Peyer's patch (tissue), 4 donors: ENCODE data around the gene CD300E. TPM values are rescaled to one million over a fixed set of nuclear protein-coding genes. Genes with fewer than 3 reads are reported as not detected.

Experiments
- DNase-seq, 3 donors: peaks; one replicate each; pipeline ENCODE4 v3.0.0-alpha.2; 2017 to 2019
- H3K27ac ChIP-seq, 4 donors: fragments of 200-600 bp; sonication (generic); one replicate each; pipeline ENCODE4 v1.5.1; 2016 to 2019
- H3K27me3 ChIP-seq, 2 donors: fragments of 200-600 bp; sonication (generic); one replicate each; pipeline ENCODE4 v1.5.1; 2019
- H3K36me3 ChIP-seq, 3 donors: fragments of 200-600 bp; sonication (generic); one replicate each; pipeline ENCODE4 v1.5.1; 2016 to 2019
- H3K4me1 ChIP-seq, 4 donors: fragments of 200-600 bp; sonication (generic); one replicate each; pipeline ENCODE4 v1.5.1; 2016 to 2019
- H3K4me3 ChIP-seq, 4 donors: fragments of 200-600 bp; sonication (generic); 1 replicate in 3 of 4; 2 replicates in 1 of 4; pipeline ENCODE4 v1.5.1; 2016 to 2019; ENCODE audit warnings: mild to moderate bottlenecking in 1 of 4
- H3K9me3 ChIP-seq, 4 donors: fragments of 200-600 bp; sonication (generic); one replicate each; pipeline ENCODE4 v1.5.1; 2016 to 2019; ENCODE audit warnings: mild to moderate bottlenecking in 1 of 4
- POLR2A ChIP-seq, 2 donors: fragments of 450-650 bp; IDR thresholded peaks; one replicate each; pipeline ENCODE4 v1.5.1; 2017; ENCODE audit warnings: antibody characterized with exemption in 2 of 2, mild to moderate bottlenecking in 2 of 2, moderate library complexity in 2 of 2
- total RNA-seq, 4 donors: library from RNA; depleted of rRNA; stranded (reverse); fragments of >200 nt; gene quantifications; one replicate each; pipeline ENCODE4 v1.1.0, GENCODE V29; 2016
- TF ChIP-seq, protein P1 (sequence below), 6 experiments: fragments of 450-650 bp in 4 of 6; fragments of 200-600 bp in 2 of 6; sonication (generic) in 1 of 6; IDR thresholded peaks; one replicate each; pipeline ENCODE4 v1.5.1; 2017 to 2019; ENCODE audit warnings: antibody characterized with exemption in 6 of 6, mild to moderate bottlenecking in 3 of 6, moderate library complexity in 1 of 6

CD300E gene
- total RNA-seq, 4 donors from 2014 or later = not detected

- TF ChIP-seq, protein P1, sequence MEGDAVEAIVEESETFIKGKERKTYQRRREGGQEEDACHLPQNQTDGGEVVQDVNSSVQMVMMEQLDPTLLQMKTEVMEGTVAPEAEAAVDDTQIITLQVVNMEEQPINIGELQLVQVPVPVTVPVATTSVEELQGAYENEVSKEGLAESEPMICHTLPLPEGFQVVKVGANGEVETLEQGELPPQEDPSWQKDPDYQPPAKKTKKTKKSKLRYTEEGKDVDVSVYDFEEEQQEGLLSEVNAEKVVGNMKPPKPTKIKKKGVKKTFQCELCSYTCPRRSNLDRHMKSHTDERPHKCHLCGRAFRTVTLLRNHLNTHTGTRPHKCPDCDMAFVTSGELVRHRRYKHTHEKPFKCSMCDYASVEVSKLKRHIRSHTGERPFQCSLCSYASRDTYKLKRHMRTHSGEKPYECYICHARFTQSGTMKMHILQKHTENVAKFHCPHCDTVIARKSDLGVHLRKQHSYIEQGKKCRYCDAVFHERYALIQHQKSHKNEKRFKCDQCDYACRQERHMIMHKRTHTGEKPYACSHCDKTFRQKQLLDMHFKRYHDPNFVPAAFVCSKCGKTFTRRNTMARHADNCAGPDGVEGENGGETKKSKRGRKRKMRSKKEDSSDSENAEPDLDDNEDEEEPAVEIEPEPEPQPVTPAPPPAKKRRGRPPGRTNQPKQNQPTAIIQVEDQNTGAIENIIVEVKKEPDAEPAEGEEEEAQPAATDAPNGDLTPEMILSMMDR (IDR thresholded peaks at IDR 0.05) = peak in 5 of 6 experiments; percentile 2 to 44 (median 38)
- TF ChIP-seq POLR2A (IDR thresholded peaks at IDR 0.05) = no peak
- DNase-seq = peak; percentile 22 to 62 (median 57)
These were observed 57.3 kb downstream of the CD300E start for GRCh38 chr17:74566132-74566753.

DNA sequence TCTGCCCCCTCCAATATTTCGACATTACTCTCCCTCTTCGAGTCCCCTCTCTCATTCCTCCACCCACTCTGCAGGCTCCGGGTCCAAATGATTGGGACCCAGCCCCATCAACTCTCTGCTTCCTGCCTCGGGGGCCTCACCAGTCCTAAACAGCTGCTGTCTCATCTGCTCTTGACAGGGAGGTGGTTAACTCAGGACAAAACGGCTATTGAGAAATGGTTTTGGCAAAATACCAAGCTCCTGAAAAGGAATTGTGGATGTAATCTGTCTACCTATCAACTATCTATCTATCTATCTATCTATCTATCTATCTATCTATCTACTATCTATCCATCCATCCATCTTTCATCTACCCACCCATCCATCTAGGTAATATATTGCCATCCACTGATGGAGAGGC, 58.4 kb downstream of the CD300E start:
- TF ChIP-seq, protein P1 (IDR thresholded peaks at IDR 0.05) = no peak
- no peak for TF ChIP-seq POLR2A (IDR thresholded peaks at IDR 0.05)
- Histone ChIP-seq H3K27me3 (no peaks in the 10 kb centered on the region), H3K27ac (no peak overlapping the region), H3K4me3 (no peak overlapping the region), H3K4me1 (no peaks in the 10 kb centered on the region), H3K36me3 (no peaks in the 10 kb centered on the region), H3K9me3 (no peaks in the 10 kb centered on the region)
- DNase-seq = no peak

More at GRCh38 chr17:74566132-74566753, 57.3 kb downstream of the CD300E start:
- H3K4me1 ChIP-seq = no peaks in the 10 kb centered on the region
- H3K4me3 ChIP-seq = no peak overlapping the region
- H3K36me3 ChIP-seq = no peaks in the 10 kb centered on the region
- H3K9me3 ChIP-seq = no peaks in the 10 kb centered on the region
- H3K27ac ChIP-seq = no peak overlapping the region
- no peaks in the 10 kb centered on the region for H3K27me3 ChIP-seq

DNA sequence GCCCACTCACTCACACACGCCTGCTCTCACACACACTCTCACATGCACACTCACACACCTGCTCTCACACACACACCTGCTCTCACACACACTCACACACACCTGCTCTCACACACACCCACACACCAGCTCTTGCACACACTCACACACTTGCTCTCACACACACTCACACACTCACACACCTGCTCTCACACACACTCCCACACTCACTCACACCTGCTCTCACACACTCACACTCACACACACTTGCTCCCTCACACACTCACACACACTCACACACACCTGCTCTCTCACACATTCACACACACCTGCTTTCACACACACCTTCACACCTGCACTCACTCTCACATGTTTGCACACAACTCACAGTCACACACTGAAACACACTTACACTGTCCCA, 60.2 kb downstream of the CD300E start:
- no peaks in the 10 kb centered on the region for H3K36me3 ChIP-seq
- H3K9me3 ChIP-seq = no peaks in the 10 kb centered on the region
- TF ChIP-seq POLR2A (IDR thresholded peaks at IDR 0.05) = no peak
- TF ChIP-seq, protein P1 (IDR thresholded peaks at IDR 0.05) = no peak
- H3K27me3 ChIP-seq = no peaks in the 10 kb centered on the region
- H3K4me1 ChIP-seq = no peaks in the 10 kb centered on the region
- no peak overlapping the region for H3K27ac ChIP-seq
- H3K4me3 ChIP-seq = no peak overlapping the region
- no peak for DNase-seq

GRCh38 chr17:74561586-74561985, 62.0 kb downstream of the CD300E start:
- Histone ChIP-seq H3K9me3 (no peaks in the 10 kb centered on the region), H3K27ac (no peak overlapping the region), H3K27me3 (no peaks in the 10 kb centered on the region), H3K4me3 (no peak overlapping the region), H3K4me1 (no peaks in the 10 kb centered on the region), H3K36me3 (no peaks in the 10 kb centered on the region)
- TF ChIP-seq, protein P1 (IDR thresholded peaks at IDR 0.05) = no peak
- no peak for TF ChIP-seq POLR2A (IDR thresholded peaks at IDR 0.05)
- DNase-seq = no peak

Other genes with a start within 250 kb of the CD300E start
- gene GPRC5C, start 191.7 kb downstream of the CD300E start, total RNA-seq = 100 to 1,000 TPM in 2 of 4 donors, 10 to 100 TPM in 2; 61.1 to 173 (median 107) TPM
- gene CD300A, start 157.1 kb downstream of the CD300E start, total RNA-seq = 10 to 100 TPM in 1 of 4 donors, 1 to 10 TPM in 3; 1.1 to 61.1 (median 6.8) TPM
- not detected for gene CD300LB, start 92.3 kb downstream of the CD300E start, total RNA-seq
- gene CD300C, start 77.6 kb downstream of the CD300E start, total RNA-seq = not detected
- not detected for gene CD300H, start 56.2 kb downstream of the CD300E start, total RNA-seq
- not detected for gene CD300LD, start 31.5 kb downstream of the CD300E start, total RNA-seq
- gene CD300LF, start 89.2 kb upstream of the CD300E start, total RNA-seq = 1 to 10 TPM in 2 of 4 donors, not detected in 2; 1.1 to 1.7 TPM
- 10 to 100 TPM in 1 of 4 donors, 1 to 10 TPM in 3; 1.1 to 35.5 (median 4.4) TPM for gene RAB37, start 113.5 kb upstream of the CD300E start, total RNA-seq
- gene NHERF1, start 124.9 kb upstream of the CD300E start, total RNA-seq = 100 to 1,000 TPM; 121 to 600 (median 488) TPM
- 10 to 100 TPM; 23.1 to 85.0 (median 37.4) TPM for gene NAT9, start 152.6 kb upstream of the CD300E start, total RNA-seq
- gene GRIN2C, start 236.1 kb upstream of the CD300E start, total RNA-seq = 1 to 10 TPM in 1 of 4 donors, under 1 TPM in 1, not detected in 2; 0.13 to 2.7 TPM
- 10 to 100 TPM in 3 of 4 donors, 1 to 10 TPM in 1; 1.7 to 16.1 (median 13.1) TPM for gene FDXR, start 249.3 kb upstream of the CD300E start, total RNA-seq